Left lobe of liver (tissue), 2 donors: ENCODE data around the gene CAMTA1. TPM values are rescaled to one million over a fixed set of nuclear protein-coding genes. Genes with fewer than 3 reads are reported as not detected.
A peak's percentile ranks its signal among the peaks of the same experiment; 100 is the strongest.

ENCODE experiments used
- ATAC-seq: fragments of 200-7000 bp; cut with Tn5 transposase; one replicate; pipeline ENCODE4 v1.9.1; 2020; ENCODE audit warnings: mild to moderate bottlenecking, moderate library complexity
- DNase-seq: peaks from one replicate; pipeline ENCODE4 v3.0.0-alpha.2; 2020; ENCODE audit warnings: low spot score
- total RNA-seq: library from RNA; stranded (reverse); gene quantifications from one replicate; pipeline ENCODE4 v1.2.1, GENCODE V29; 2021
- donor health status: DM: no; HTN: no; CAD: no; lungs with moderate emphysema.
- donor health status: DM: no; HTN: yes; CAD: no.

CAMTA1 gene
- total RNA-seq, 1 donor from 2014 or later, result 33.6 TPM

DNA sequence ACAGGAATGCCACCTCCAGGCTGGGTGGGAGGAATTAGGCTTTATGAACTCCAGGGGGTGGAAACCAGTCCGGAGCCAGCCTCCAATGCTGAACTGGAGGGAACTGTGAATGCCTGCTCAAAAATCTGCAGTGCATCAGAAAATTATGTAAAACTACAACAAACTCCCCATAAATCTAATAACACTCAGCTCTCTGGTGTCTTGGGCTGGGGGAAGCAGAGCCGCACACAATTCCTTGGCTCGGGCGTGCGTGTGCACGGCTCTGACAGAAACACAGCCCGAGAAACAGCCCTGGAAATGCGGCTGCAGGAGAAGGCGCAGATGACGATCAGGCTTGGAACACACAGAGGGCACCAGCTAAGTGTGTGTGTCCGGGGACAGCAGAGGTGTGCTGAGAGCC lies 858.3 kb downstream of the CAMTA1 start:
- no peak for ATAC-seq
- no peak for DNase-seq

DNA sequence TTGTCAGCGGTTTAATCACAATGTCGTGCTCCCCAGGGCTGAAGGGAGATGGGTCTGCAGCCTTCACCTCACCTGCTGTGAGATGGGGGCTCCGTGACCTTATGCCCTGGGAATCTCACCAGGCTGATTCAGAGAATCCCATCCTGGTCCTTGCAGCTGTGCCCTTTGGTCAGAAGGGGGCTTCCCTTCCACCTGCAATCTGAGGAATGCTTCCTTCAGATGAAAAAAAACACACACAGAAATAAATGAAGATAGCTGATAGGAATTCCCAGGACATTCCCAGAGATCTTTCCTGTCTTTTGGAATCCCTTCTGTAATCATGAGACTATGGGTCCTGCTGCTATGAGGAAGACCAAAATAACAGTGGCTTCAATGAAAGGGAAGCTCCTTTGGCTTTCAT lies 858.8 kb downstream of the CAMTA1 start:
- DNase-seq, result no peak
- ATAC-seq, result no peak

DNA sequence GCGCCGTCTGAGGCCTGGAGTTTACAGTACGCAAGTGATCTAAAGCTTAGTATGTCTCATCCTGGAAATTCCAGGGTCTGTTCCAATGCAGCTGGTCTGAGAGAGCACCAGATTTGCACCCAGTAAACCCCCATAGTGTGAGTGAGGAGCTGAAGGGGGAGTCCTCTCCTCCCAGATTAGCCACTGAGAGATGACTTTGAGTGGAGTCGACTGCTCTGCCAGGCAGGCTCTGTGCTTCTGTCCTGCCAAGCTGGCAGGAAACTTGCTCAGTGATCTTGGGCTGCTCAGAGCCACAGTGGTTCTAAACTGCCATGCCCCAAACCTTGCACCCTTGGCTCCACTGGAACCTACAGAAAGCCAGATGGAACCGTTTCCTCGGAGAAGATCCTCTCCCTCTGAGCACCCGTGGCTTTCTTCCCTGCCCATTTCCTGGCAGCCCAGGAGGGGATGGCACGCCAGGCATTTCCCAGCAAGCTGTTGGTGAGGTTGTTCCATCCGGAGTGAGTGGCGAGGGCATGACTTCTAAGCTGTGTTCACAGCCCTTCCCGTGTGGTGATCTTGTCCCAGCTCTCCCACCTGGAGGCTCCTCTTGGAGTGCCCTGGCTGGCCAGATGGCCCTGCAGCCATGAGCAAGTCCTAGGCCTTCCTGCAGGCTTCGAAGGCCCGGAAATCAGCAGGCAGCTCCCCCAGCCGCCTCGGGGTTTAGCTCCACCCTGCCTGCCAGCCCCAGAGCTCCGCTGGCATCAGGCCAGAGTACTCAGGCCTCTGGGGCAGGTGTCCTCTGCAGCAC lies 859.9 kb downstream of the CAMTA1 start:
- DNase-seq (peak; percentile 77), ATAC-seq (peak; percentile 81)

DNA sequence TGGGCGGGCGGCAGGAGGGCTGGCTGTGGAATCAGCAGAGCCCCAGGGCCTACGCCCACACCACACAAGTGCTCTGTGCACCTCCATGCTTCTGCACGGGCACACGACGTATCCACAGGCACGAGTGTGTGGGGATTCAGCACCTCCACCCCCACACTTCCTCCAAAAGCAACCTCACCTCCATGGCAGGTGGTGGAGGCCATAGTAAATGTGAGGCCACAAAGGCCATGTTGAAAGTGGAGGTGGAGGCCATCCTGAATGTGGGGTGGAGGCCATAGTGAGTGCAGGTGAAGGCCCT lies 860.4 kb downstream of the CAMTA1 start:
- no peak for ATAC-seq
- DNase-seq, result no peak

DNA sequence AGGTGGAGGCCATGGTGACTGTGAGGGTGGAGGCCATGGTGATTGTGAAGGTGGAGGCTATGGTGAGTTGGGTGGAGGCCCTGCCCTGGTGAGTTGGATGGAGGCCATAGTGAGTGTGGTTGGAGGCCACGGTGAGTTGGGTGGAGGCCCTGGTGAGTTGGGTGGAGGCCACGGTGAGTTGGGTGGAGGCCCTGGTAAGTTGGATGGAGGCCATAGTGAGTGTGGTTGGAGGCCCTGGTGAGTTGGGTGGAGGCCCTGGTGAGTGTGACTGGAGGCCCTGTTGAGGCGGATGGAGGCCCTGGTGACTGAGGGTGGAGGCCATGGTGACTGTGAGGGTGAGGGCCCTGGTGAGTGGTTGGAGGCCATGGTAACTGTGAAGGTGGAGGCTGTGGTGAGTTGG lies 860.9 kb downstream of the CAMTA1 start:
- DNase-seq, result no peak
- no peak for ATAC-seq

DNA sequence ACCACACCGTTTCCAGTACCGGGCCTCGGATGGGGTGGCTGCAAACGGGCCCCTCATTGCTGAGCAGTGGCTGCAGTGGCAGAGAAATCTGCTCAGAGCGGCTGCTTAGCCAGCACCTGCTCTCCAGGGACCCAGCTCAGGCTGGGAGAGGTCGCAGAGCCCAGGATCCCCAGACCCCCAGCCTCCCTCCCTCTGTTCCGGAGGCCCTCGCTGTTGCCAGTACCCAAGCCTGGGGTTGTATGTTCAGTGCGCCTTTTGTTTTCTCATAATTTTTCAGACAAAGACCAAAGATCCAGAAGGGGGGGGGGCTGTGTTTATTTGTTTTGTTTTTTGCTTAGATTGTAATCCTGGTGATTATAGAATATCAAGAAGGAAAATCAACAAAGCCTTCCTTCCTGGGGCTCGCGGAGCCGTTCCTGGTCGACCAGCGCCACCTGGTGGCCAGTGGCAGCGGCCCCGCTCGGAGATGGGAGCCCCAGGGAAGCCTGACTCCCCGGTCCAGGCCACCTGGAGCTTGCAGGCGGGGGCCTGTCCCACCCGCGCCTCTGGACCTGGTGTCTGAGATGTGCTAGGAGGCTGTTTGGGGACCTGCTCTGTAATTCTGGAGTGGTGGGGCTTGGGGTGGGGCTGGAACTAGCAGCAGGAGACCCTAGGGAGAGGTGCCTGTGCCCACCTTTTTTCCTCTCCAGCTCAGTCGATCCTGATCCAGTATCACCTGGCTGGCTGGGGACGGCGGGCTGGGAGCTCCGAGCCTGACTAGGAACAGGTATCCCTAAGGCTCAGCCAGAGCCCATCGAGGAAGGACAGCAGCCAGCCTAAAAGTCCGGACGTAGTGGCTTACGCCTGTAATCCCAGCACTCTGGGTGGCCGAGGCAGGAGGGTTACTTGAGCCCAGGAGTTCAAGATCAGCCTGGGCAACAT lies 862.0 kb downstream of the CAMTA1 start:
- ATAC-seq, result peak; percentile 77
- peak; percentile 75 for DNase-seq

DNA sequence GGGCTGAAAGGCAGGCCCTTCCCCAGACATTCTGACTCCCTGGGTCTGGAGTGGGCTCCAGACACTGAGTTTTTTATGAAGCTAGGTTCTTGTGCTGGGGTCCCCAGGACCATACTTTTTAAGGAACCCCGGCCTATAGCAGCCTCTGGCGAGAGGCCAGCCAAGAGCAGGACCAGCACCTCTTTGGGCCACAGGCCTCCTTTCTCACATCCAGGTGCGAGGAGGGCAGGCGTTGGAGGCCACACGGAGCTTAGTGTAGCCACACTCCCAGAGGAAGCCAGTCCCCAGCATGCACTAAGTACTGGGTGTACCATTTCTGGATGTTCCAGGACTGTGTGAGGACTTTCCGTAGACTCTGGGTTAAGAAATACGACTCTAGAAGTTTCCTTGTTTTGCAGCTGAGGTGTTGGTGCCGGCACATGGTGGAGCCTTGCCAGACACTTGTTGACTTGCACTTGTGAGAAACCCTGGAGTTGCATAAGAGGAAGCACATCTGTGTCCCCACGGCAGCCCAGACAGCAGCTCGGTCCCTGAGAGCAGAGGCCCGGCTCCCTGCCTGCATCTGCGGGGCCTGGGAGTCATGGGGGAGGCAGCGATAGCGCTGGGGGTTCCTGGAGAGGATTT lies 863.6 kb downstream of the CAMTA1 start:
- ATAC-seq, result peak; percentile 45

DNA sequence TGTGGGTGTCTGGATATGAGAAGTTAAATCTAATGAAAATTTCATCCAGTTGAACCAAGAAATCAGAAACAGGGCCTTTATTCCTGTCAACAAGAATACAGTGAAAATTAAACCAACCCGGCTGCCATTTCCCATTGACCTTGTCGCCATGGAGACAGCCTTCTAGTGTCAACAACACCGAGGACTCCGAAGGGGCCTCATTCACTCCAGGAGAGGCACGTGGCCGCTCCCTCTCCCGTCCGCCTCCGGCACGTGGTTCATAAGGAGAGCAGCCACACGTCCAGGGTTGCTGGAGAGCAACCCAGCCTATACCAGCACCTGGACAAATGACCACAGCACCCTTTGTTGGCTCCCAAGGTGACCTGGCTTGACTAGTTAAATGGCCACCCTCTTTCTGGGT lies 865.5 kb downstream of the CAMTA1 start:
- ATAC-seq, result no peak

More for the DNA sequence above, 863.6 kb downstream of the CAMTA1 start:
- DNase-seq, result peak; percentile 54

DNA sequence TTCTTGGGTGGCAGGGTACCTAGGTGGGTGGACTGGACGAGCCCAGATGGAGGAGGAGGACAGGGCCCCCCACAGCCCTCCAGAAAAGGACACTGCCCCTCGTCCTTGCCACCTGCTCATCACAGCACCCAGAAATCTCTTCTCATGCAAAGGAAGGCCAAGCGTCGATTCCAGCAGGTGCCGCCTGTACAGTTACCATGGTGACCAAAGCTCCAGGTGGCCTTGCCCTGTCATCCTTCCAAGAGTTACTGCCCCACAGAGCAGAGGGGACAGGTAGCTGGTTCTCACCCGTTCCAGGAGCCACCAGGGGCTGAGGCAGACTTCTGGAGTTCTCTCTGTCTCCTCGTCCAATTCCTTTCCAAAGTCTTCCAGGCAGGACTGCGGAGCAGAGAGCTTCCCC lies 865.9 kb downstream of the CAMTA1 start:
- ATAC-seq (no peak), DNase-seq (no peak)

More for the DNA sequence above, 865.5 kb downstream of the CAMTA1 start:
- DNase-seq, result no peak

DNA sequence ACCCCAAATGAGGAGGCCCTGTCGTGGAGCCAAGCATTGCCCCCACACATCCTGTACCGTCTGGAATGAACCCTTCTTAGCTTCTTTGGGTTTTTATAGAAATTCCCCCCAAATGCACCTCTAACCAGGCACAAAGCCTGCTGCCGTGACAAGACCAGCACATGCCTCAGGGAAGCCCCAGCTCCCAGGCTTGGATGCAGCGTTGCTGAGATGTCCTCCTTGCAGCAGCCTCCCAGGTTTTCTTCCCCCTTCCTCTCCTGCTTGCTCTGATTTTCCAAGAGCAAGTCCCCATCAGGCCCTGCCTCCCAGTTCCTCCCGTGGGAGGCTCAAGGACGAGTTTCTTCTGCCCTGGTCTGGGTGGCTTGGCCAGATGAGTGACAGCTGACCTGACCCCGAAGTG lies 866.8 kb downstream of the CAMTA1 start:
- DNase-seq (no peak), ATAC-seq (no peak)

DNA sequence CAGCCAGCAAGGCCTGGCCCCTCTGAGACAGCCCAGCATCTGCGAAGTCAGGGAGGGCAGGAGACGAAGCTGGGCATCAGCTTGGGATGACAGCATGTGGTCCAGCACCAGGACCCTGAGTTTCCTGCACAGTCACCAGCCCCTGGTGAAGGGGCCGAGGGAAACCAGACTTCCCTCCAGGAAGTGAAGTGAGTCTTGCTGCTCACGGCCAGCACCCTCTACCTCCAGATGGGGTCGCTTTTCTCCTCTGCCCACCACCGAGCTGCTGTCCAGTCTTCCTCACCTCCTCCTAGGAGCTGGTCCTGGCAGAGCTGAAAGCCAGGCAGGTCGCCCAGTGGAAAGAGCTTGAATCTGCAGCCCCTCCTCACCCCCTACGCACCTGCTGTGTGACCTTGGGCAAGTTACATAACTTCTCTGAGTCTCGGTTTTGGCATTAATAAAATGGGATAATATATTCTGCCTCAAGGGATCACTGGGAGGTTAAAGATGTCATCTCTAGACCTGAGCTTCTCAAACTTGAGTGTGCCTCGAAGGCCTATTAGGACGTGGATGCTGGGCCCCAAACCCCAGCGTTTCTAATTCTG lies 867.4 kb downstream of the CAMTA1 start:
- no peak for DNase-seq
- ATAC-seq, result no peak

DNA sequence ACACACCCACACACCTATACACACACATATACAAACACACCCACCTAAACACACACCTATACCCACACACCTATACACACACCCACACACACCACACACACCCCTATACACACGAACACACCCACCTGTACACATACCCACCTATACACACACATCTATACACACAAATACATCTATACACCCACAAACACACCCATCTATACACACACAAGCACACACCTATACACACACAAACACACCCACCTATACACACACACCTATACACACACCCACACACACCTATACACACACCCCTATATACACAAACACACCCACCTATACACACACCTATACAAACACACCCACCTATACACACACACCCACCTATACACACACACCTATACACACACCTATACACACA lies 869.5 kb downstream of the CAMTA1 start:
- ATAC-seq (no peak), DNase-seq (no peak)

DNA sequence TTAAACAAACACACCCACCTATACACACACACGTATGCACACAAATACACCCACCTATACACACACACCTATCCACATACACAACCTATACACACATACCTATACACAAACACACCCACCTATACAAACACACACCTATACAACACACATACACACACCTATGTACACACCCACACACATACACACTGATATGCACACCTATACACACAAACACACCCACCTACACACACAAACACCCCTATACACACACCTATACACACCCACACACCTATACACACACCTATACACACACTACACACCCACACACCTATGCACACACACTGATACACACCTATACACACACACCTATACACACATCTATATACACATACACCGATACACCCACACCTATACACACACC lies 870.1 kb downstream of the CAMTA1 start:
- ATAC-seq (no peak), DNase-seq (no peak)

DNA sequence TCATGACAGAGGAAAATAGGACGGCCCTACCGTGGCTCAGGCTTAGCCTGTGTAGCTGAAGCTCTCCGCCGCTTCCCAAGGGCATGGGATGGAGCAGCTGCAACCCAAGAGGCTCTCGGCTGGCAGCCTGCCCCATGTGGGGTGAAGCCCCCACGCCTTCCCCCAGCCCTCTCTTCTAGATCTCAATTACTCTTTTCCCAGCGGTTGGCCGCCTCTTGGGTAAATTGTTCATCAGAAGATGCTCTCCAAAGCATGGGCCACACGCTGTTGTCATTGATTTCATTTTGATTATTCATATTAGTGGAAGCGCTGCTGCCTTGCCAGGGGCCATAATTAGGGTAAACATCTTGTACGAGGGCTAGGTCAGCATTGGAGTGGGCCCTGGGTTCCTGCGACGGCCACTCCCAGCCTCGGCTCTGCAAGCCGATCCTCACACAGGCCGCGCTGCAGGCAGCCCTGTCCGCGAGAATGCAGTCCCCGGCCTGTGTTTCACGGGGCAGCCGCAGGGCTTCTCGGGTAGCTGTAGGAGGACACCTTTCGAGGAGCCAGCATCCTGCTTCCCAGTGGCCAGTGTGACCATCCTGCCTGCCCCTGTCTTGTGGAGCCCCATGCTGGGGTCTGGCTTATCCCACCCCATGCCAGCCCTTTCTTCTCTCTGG lies 871.4 kb downstream of the CAMTA1 start:
- DNase-seq (no peak), ATAC-seq (no peak)

DNA sequence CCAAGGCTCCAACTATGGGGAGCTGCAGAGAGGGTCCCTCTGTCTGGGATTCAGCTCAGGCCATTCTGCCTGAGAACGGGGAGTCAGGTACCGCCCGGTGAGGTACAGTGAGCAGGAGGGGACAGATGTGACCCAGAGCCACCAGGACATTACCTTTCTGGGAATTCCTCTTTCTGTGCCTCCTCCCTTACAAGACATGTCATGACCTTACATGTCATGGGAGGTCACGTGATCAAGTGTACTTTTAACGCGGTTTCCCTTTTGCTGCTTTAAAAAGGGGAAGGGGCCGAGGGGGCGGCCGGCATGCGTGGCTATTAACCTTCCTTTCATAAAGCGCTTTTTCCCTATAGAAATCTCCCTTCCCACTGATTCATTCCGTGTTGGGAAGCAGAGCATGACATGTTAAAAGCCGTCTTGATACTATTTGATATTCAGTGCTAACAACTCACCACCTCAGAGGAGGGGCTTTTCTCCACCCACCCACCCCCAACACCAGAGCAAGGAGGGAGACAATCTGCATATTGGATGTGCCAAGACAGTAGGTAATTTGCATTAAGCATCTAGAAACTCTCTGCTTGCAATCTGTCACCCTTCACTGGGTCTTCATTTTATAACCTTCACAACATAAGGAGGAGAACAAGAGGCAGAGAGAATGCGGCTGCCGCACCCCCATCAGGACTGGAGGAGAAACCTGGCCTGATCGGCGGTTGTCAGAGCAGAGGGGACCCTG lies 872.2 kb downstream of the CAMTA1 start:
- DNase-seq (no peak), ATAC-seq (no peak)

DNA sequence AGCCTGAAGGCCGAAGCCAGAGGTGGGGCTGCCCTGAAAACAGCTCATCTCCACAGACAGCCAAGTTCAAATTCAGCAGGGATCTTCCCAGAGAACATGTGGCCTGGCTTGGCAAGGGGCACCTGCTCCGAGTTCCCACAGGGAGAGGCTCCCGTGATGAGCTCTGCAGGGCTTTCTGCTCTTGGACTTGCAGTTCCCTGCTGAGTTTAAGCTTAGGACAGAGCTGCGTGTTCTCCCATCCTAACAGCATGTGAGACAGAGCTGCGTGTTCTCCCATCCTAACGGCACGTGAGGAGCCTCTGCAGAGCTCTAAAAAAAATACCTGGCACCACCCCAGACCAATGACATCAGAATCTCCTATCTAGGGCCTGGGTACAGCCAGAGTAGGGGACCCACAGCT lies 872.8 kb downstream of the CAMTA1 start:
- ATAC-seq (no peak), DNase-seq (no peak)

DNA sequence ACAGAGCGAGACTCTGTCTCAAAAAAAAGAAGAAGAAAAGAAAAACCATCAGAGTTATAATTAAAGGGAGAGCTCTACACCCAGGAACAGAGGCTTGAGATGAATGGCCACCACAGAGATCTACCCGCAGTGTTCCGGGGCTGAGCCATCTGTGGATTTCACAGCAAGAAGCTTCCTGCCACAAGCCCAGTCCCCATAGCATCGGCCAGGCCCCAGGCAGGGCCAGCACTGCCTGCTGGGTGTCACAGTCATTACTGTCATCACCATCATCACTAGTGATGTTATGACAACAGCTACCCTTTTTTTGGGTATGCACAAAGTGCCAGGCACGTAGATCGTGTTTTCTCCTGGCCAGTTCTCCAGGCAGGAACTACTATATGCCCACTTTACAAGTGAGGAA lies 874.3 kb downstream of the CAMTA1 start:
- no peak for DNase-seq
- no peak for ATAC-seq

DNA sequence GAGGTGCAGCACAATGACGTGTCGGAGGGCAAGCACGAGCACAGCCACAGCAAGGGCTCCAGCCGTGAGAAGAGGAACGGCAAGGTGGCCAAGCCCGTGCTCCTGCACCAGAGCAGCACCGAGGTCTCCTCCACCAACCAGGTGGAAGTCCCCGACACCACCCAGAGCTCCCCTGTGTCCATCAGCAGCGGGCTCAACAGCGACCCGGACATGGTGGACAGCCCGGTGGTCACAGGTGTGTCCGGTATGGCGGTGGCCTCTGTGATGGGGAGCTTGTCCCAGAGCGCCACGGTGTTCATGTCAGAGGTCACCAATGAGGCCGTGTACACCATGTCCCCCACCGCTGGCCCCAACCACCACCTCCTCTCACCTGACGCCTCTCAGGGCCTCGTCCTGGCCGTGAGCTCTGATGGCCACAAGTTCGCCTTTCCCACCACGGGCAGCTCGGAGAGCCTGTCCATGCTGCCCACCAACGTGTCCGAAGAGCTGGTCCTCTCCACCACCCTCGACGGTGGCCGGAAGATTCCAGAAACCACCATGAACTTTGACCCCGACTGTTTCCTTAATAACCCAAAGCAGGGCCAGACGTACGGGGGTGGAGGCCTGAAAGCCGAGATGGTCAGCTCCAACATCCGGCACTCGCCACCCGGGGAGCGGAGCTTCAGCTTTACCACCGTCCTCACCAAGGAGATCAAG lies 878.3 kb downstream of the CAMTA1 start:
- DNase-seq (no peak), ATAC-seq (no peak)

DNA sequence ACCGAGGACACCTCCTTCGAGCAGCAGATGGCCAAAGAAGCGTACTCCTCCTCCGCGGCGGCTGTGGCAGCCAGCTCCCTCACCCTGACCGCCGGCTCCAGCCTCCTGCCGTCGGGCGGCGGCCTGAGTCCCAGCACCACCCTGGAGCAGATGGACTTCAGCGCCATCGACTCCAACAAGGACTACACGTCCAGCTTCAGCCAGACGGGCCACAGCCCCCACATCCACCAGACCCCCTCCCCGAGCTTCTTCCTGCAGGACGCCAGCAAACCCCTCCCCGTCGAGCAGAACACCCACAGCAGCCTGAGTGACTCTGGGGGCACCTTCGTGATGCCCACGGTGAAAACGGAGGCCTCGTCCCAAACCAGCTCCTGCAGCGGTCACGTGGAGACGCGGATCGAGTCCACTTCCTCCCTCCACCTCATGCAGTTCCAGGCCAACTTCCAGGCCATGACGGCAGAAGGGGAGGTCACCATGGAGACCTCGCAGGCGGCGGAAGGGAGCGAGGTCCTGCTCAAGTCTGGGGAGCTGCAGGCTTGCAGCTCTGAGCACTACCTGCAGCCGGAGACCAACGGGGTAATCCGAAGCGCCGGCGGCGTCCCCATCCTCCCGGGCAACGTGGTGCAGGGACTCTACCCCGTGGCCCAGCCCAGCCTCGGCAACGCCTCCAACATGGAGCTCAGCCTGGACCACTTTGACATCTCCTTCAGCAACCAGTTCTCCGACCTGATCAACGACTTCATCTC lies 879.1 kb downstream of the CAMTA1 start:
- ATAC-seq (no peak), DNase-seq (no peak)
